GM19099 (cell line): ENCODE results near the gene PROM1.

Source experiments
- POLR2A ChIP-seq: IDR thresholded peaks from 3 replicates; pipeline ENCODE4 v1.6.1; 2011; ENCODE audit warnings: low read depth; ENCODE audit not compliant: insufficient read length; ENCODE audit errors: extremely low read depth

Gene PROM1

GRCh38 chr4:16000708-16001483 is 82.9 kb downstream of the PROM1 start:
- no peak for TF ChIP-seq POLR2A

GRCh38 chr4:15996773-15997172 is 87.0 kb downstream of the PROM1 start:
- no peak for TF ChIP-seq POLR2A

GRCh38 chr4:15995826-15996225 is 88.0 kb downstream of the PROM1 start:
- no peak for TF ChIP-seq POLR2A

GRCh38 chr4:15992167-15992485 is 91.7 kb downstream of the PROM1 start:
- no peak for TF ChIP-seq POLR2A

GRCh38 chr4:15990570-15991285 is 93.1 kb downstream of the PROM1 start:
- no peak for TF ChIP-seq POLR2A

DNA sequence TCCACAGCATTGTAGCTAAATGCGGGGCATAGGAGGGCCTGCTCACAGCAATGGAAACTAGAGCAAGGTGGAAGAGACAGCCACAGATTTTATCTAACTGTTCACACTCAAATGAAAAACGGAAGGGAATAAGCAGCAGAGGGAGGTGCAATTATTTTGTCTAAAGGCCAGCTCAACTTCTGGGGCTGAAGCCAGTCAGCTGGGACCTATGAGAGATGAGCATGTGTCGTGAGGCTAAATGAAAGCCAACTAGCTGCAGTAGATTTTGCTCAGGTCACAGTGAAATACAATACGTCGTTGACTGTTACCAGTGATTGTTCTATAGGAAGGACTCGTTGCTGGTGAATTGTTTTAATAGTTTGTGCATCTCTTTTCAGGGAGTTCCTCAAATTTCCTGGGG is 94.4 kb downstream of the PROM1 start:
- TF ChIP-seq POLR2A: no peak

DNA sequence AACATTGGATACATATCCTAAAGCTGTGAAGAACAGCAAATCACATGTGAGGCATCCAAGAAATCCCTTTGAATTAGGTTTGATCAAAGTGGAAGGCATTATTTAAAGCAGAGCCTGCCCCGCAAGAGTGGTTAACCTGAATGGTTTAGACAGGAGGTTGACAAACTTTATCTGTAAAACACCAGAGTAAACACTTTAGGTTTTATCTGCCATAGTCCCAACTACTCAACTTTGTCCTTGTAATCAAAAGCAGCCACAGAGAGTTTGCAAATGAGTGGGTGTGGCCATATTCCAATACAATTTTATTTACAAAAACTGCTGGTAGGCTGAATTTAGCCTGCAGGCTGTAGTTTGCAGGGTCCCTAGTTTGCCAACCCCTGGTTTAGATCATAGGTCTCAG is 95.6 kb downstream of the PROM1 start:
- TF ChIP-seq POLR2A: no peak

DNA sequence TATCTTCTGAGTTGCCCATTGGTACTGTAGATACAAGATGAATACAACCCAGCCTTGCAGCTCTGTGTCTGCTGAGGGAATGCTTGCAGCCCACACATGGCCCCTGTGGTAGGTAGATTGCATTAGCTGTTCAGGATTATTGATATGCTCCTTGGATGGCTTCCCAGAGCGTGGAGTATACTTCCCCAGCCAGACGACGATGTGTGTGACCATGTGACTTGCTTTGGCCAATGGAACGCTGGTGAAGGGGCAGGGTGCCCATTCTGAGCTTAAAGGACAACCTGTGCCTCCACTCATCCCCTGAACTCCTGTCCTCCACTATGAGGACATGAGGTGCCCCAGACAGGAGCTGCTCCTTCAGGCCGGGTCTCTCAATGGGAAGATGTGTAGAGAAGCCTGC is 96.9 kb downstream of the PROM1 start:
- no peak for TF ChIP-seq POLR2A

- TF ChIP-seq POLR2A: no peak
Measured at GRCh38 chr4:15983610-15984009, 100.2 kb downstream of the PROM1 start.

DNA sequence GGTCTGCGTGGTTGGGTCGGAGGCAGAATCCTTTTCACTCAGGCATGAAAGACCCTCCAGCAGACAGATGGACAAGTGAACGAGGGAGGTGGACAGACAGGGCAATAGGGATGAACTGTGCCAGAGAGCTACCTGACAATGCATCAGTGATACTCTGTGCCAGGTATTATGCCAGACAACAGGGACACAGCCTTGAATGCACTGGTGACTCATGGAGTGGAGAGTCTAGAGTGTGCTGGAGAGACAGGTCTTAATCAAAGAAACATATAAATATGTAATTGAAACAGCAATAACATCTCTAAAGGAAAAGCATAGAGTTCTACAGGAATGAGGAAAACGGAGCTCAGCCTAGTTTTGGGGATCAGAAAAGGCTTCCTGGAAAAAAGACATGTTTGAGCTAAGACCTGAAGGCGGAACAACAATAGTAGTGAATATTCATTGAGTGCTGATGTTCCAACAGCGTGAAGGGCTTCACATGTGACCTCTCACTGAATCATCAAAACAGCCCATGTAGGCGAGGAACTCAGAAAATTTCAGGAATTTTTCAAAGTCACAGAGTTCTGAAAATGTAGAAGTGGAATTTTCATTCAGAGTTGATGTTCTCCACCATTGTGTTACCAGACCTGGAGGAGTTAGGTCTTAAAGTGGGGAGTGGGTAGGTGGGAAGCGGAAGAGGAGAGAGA is 100.8 kb downstream of the PROM1 start:
- no peak for TF ChIP-seq POLR2A

- no peak for TF ChIP-seq POLR2A
Measured at GRCh38 chr4:15976456-15977447, 107.1 kb downstream of the PROM1 start.

GRCh38 chr4:15971068-15971801 is 112.6 kb downstream of the PROM1 start:
- TF ChIP-seq POLR2A: no peak

DNA sequence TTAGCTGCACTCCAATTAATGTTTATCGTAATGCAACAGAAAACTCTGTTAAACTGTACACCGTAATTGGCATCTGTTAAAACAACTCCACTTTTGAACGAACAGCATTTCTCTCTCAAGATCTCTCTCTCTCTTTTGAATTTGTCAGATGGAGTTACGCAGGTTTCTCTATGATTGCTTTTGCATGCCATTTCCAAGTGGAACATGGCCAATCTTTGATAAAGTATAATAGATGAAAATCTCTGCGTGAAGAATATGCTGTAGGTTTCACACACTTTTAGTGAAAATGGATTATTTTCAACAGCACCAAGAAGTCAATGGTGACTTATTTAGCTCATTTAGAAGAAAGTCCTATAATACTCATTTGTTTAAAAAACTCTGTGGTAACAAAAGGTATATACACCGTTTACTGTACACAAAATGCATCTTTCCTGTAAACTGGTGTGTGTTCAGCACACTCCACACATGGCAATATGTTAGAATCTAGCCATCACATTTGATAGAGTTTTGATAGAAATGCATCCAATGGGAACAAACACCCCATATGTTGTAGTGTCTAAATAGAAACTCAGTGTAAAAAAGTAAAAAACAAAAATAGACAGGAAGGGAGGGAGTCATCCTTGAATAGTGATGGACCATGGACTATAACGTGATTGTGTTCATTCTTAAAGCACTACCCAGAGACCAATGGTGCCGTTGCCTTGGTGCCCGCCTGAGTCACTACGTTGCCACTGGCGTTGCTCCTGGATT is 115.1 kb downstream of the PROM1 start:
- TF ChIP-seq POLR2A: no peak
